KBM-7 (cell line): ENCODE data around the gene RHOBTB1.
A peak's percentile ranks its signal among the peaks of the same experiment; 100 is the strongest.

Source experiments
- DNase-seq: peaks from one replicate; pipeline ENCODE4 v3.0.0-alpha.2; 2015
- in situ Hi-C: fragments of 300-500 bp; cut with MboI; formaldehyde crosslinking; loops from 2 replicates; pipeline ENCODE4 v1.14.3; 2020; ENCODE audit warnings: low sequenced_read_pairs, low pct_unique_long_range_greater_than_20kb, mixed read lengths

The RHOBTB1 gene

GRCh38 chr10:60950300-60950699 lies 6.3 kb upstream of the RHOBTB1 start:
- in situ Hi-C loops = loop anchor here (25.0 kb wide), 1 partner anchor 138 kb away; no protein-coding TSS in a partner anchor
- DNase-seq = no peak

DNA sequence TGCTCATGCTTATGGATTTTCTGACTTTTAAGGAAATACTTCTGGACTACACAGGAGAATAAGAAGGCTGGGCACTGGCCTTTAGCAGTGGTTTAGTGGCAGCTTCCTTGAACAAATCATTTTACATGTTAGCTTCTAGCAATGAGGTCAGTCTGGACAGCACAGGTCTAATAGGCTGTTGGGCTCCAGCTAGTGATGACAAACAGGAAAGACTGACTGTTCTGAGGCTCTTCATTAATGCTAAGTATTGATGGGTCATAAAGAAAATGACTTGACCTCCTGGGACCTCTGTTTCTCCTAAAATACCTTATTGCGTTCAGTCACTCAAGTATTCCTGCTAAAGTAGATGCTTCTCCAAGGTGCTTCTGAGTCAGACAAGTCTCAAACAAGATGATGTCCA lies 4.9 kb upstream of the RHOBTB1 start:
- no peak for DNase-seq
- in situ Hi-C loops = no loop called here

- no peak for DNase-seq
- in situ Hi-C loops = no loop called here
These were observed 919 bp upstream of the RHOBTB1 start for GRCh38 chr10:60944910-60945297.

DNA sequence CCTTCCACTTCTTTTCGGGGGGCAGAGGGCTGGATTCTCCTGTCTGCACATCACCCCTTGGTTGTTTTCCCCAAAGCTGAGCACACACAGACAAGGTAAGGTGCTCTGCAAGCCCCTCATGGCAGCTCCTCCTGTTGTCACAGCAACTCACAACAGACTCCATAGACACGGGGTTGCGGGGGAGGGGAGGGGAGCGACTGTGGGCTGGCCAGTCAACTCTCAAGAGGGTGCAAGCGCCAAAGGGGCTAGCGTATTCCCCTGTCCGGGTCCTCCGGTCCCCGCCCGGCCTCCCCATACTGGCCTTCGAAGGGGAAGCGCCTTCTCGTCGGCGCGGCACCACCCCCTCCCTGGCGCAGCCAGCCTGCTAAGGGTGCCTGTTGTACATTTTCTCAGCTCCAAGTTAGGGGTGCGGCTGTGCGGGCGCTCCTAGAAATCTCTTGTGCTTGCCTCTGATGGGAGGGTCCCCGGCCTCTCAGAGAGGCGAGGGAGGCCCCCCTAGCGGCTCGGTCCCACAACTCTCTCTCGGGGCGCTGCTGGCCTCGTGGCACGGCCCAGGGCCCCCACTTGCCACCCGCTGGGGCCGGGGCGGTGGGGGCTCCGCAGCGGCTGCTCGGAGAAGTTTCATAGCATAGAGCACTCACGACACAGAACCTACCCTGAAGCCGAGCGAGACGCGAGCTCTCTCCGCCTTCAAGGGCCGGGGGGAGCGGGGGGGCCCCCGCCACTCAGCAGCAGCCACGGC lies 498 bp downstream of the RHOBTB1 start:
- DNase-seq = peak; percentile 71
- in situ Hi-C loops = no loop called here

DNA sequence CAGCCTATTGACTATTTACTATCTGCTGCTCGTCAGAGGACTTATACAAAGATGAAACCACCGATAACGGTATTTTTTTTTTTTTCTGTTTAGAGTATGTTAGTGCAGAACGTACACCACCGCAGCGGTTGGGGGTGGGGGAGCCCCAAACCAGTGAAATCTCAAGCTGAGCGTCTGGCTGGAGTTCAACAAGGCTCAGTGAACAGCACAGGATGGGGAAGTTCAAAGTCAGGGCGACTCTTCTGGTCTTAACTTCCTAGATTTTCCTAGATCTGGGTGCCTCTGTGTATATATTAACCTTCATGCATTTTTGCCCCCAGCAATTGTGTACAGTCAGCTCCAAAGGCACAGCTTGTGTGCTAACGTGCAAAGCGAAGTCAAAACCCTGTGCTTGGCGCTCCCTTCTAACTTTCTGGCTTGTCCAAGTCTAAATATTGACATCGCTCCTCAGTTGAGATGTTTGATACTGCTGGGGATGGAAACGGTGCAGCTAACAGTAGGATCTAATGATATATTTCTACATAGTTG lies 1.1 kb downstream of the RHOBTB1 start:
- in situ Hi-C loops = no loop called here
- DNase-seq = peak; percentile 67

DNA sequence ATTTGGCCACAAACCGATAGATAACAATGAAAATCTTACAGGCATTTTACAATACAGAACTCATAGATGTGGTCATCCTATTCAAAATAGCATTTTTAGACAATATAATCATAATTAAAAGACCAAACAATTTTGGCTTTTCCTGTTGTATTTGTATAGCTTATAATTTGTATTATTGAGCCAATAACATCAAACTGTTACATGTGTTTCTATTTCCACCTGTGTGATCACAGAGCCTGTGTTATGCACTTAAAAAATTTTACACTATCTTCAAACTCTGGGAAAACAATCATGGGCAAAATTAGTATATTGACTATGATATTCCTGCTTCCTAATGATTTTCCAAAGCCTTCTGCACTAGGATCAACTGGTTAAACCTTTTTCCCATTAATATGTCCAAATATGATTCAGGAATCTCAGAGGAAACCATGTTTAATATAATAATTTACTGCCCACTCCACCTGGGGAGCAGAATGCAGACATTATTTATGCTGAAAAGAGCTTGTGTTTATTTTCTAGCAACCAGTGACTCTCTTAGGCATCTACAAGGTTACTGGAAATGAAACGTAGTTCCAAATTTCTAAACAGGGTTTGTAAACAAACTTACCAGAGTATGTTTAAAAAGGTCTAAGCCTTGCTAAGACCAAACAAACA lies 1.7 kb downstream of the RHOBTB1 start:
- in situ Hi-C loops = no loop called here

GRCh38 chr10:60940446-60940845 lies 3.5 kb downstream of the RHOBTB1 start:
- in situ Hi-C loops = no loop called here
- no peak for DNase-seq

More for the DNA sequence above, 1.7 kb downstream of the RHOBTB1 start:
- DNase-seq = no peak

DNA sequence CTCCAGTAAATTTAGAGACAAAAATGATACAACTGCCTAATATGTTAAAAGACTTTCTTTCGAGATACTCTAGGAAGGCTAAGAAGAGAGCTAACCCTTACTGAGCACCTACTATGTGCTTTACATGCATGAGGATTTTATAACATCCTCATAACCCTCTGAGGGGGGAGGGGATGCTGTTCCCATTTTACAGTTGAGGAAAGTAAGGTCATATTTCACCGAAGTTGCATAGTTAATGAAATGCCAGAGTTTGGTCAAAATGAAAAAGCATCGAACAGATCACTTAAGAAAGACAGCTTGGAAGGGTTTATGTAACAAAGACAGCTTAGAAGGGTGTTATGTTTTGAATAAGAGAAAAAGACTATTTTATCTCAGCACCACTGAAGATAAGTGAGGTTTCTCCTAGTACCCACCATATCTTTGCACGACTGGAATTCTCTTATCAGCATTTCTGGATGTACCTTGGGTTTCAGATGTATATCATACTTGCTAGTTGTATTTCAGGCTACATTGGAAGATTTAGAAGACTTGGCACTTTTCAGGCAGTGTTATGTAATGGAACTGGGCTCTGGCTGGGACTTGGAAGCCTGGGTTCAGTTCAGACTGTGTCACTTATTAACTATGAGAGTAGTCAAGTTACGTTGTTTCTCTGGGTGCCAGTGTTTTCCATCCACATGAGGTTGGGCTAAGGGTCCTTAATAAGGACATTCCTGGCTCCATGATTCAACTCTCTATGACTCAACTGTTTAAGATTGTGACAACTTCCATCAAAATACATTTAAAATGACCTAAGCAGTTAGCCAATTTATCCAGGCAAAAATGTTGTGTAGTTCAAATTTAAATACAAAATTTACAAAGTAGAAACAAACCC lies 6.0 kb downstream of the RHOBTB1 start:
- DNase-seq = no peak
- in situ Hi-C loops = no loop called here

- in situ Hi-C loops = no loop called here
- no peak for DNase-seq
These were observed 7.0 kb downstream of the RHOBTB1 start for GRCh38 chr10:60937022-60937421.

GRCh38 chr10:60934215-60935175 lies 9.5 kb downstream of the RHOBTB1 start:
- in situ Hi-C loops = no loop called here
- no peak for DNase-seq

- DNase-seq = no peak
- in situ Hi-C loops = no loop called here
These were observed 11.2 kb downstream of the RHOBTB1 start for GRCh38 chr10:60932756-60933155.

- in situ Hi-C loops = no loop called here
- DNase-seq = no peak
These were observed 13.7 kb downstream of the RHOBTB1 start for GRCh38 chr10:60930237-60930636.

GRCh38 chr10:60921633-60922032 lies 22.4 kb downstream of the RHOBTB1 start:
- in situ Hi-C loops = no loop called here
- DNase-seq = peak; percentile 13

GRCh38 chr10:60920479-60920878 lies 23.5 kb downstream of the RHOBTB1 start:
- DNase-seq = no peak
- in situ Hi-C loops = no loop called here

GRCh38 chr10:60919551-60919950 lies 24.4 kb downstream of the RHOBTB1 start:
- no peak for DNase-seq
- in situ Hi-C loops = no loop called here

DNA sequence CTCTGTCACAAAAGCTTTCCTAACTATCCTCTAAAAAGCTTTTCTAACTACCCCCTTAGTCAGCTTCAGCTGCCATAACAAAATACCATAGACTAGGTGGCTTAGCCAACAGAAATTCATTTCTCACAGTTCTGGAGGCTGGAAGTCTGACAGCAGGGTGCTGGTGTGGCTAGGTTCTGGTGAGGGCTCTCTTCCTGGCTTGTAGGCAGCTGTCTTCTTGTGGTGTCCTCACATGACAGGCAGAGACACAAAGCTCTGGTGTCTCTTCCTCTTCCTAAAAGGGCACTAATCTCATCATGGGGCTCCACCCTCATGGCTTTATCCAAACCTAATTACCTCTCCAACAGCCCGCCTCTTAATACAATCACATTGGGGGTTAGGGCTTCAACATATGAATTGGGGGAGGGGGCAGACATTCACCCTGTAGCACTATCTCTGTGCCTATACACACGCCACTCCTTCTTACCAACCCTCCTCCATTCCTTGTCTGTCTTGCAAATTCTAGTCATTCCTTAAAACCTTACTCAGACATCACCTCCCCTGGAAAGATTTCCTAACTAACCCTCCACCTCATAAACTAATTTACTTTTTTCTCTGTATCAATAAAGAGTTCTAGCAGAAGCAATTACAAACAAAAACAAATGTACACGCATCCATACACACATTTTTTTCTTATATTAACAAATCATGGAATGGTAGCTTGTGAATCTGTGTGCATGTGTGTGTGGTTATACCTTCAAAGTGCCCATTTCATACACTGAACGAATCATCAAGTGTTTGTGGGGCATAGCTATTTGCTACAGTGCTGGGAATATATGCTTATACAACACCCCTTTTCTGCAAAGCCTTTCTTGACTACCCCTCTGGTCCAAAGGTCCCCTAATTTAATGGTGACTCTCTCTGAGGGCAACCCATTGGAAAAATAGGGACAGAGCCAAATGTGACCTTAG lies 26.4 kb downstream of the RHOBTB1 start:
- peak; percentile 26 for DNase-seq
- in situ Hi-C loops = no loop called here

- DNase-seq = no peak
- in situ Hi-C loops = no loop called here
These were observed 28.0 kb downstream of the RHOBTB1 start for GRCh38 chr10:60916025-60916424.
